Measurements from ENCODE around the gene TMBIM6.

GRCh38 chr12:49796155-49796554, 54.8 kb downstream of the TMBIM6 start:
- TF ChIP-seq CTCF (IDR thresholded peaks at IDR 0.05; ENCODE audit: poor library complexity) (no peak), EZH2 (IDR thresholded peaks at IDR 0.05; ENCODE audit: borderline replicate concordance) (no peak), EZH2phosphoT487 (IDR thresholded peaks at IDR 0.05; ENCODE audit: low read depth, severe bottlenecking, unreplicated experiment) (no peak)
